Measurements from ENCODE around the gene RPTN.

RPTN gene

GRCh38 chr1:152159144-152159543 lies at the start of gene RPTN:
TSS of gene RPTN (minus strand) at chr1:152159228. CDS start at chr1:152157889, 1,339 bp downstream.
- no peak for DNase-seq (ENCODE audit: low read depth)

- no peak for DNase-seq (ENCODE audit: low read depth)
These were observed 40.0 kb upstream of the RPTN start for GRCh38 chr1:152198982-152199381.

GRCh38 chr1:152197361-152197941 lies 38.4 kb upstream of the RPTN start:
- no peak for DNase-seq (ENCODE audit: low read depth)

- no peak for DNase-seq (ENCODE audit: low read depth)
These were observed 32.7 kb upstream of the RPTN start for GRCh38 chr1:152191711-152192110.

GRCh38 chr1:152191260-152191659 lies 32.2 kb upstream of the RPTN start:
- DNase-seq (ENCODE audit: low read depth) = no peak

- DNase-seq (ENCODE audit: low read depth) = peak; percentile 66
These were observed 31.6 kb upstream of the RPTN start for GRCh38 chr1:152190589-152190988.

GRCh38 chr1:152189657-152190442 lies 30.8 kb upstream of the RPTN start:
- peak; percentile 61 for DNase-seq (ENCODE audit: low read depth)

- DNase-seq (ENCODE audit: low read depth) = peak; percentile 38
These were observed 29.9 kb upstream of the RPTN start for GRCh38 chr1:152188673-152189591.

- DNase-seq (ENCODE audit: low read depth) = no peak
These were observed 27.7 kb upstream of the RPTN start for GRCh38 chr1:152186556-152187285.

- DNase-seq (ENCODE audit: low read depth) = peak; percentile 62
These were observed 26.7 kb upstream of the RPTN start for GRCh38 chr1:152185544-152186391.

GRCh38 chr1:152182944-152183361 lies 23.9 kb upstream of the RPTN start:
- peak; percentile 42 for DNase-seq (ENCODE audit: low read depth)

GRCh38 chr1:152182431-152182830 lies 23.4 kb upstream of the RPTN start:
- DNase-seq (ENCODE audit: low read depth) = peak; percentile 21

- DNase-seq (ENCODE audit: low read depth) = no peak
These were observed 20.5 kb upstream of the RPTN start for GRCh38 chr1:152179566-152179965.

GRCh38 chr1:152170287-152170905 lies 11.4 kb upstream of the RPTN start:
- no peak for DNase-seq (ENCODE audit: low read depth)

GRCh38 chr1:152169366-152170025 lies 10.5 kb upstream of the RPTN start:
- DNase-seq (ENCODE audit: low read depth) = no peak

- peak; percentile 41 for DNase-seq (ENCODE audit: low read depth)
These were observed 9.5 kb upstream of the RPTN start for GRCh38 chr1:152168535-152168868.

- peak; percentile 90 for DNase-seq (ENCODE audit: low read depth)
These were observed 9.0 kb upstream of the RPTN start for GRCh38 chr1:152167835-152168534.

GRCh38 chr1:152166966-152167365 lies 7.9 kb upstream of the RPTN start:
- DNase-seq (ENCODE audit: low read depth) = no peak

GRCh38 chr1:152165286-152166077 lies 6.5 kb upstream of the RPTN start:
- DNase-seq (ENCODE audit: low read depth) = no peak
